T47D (cell line): Measurements from ENCODE around the gene TCEAL5.
"Not testable (repeated sequence)": the region's sequence is repeated elsewhere in the genome, so short reads cannot be mapped to it uniquely, and the experiment has no call there.

ENCODE experiments used
- DNase-seq, 2 experiments: peaks; one replicate each; pipeline versions ENCODE4 v3.0.0 to v3.0.0-alpha.2; 2011 to 2012; ENCODE audit warnings: low read depth in 1 of 2, low spot score in 1 of 2
- JUND ChIP-seq: IDR thresholded peaks from 2 replicates; pipeline ENCODE4 v1.6.1; 2012; ENCODE audit warnings: low read depth
- in situ Hi-C: cut with HindIII; loops from 2 replicates; pipeline ENCODE4 v1.10.0; 2016; ENCODE audit warnings: low sequenced_read_pairs, low pct_unique_long_range_greater_than_20kb

Gene TCEAL5

DNA sequence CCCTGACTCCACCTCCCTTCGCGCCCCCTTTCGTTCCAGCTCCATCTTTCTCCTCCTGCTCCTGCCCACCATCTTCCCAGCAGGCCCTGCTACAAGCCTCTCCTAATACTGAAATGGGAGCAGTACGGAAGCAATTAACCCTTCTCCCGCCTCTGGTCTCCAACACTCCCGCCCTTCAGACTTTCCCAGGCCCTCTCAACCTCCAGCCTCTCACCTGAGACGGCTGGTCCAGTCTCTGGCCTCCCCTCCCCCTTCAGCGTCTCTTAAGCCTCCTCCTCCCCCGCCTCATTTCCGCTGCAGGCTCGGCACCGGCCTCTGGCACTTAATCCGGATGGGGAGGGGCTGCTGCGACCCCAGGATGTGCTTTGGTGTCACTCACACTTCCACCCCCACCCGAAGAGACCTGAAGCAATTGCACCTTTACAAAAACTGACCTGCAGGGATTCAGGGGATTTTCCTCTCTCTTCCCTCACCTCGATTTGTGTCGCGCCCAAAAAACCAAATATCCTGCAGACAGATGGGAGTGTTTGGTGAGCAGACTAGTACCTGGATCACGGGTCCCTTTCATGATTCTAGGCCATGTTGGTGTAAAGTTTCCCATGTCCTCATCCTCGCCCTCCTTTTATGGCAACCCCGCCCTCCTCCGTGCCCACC is 22.3 kb downstream of the TCEAL5 start:
- DNase-seq, result peak in 1 of 2 experiments; percentile 49
- in situ Hi-C loops, result no loop called here
- TF ChIP-seq JUND, result no peak

DNA sequence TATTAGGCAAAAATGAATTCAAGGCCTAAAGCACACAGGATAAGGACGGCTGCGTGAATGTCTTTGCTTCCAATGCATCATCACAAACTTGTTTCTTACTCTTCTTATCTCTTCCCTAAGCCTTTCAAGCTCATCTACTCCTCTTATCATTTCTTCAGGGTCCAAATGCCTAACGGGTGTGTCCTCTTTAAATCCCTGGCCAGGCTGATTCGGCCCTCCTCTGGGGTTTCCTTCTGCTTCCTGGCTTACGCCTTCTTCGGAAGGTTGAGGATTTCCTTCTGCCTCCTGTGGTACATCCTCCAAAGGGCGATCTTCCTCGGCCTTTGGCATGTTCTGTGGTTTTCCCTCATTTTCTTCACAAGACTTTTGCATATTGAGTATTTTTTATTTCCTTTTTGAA is 22.9 kb downstream of the TCEAL5 start:
- no peak for TF ChIP-seq JUND
- in situ Hi-C loops, result no loop called here
- DNase-seq, result no peak

DNA sequence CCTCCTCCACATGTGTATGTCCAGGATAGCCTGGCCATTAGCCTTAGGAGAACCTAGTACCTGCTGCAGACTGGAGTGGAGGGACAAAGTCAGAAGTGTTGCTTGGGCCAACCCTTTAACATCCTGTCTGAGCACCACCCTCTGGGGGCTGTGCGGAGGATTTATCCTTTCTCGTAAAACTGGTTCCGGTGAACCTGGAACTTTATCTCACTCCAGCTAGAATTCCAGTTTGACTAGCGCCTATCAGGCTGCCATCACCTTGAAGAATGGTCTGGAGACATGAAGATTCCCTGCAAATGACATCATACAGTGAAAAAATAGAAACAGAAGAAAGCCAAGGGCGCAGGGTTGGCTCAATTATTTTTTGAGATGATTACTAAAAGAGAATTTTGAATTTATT is 25.6 kb downstream of the TCEAL5 start:
- no peak for TF ChIP-seq JUND
- peak in 1 of 2 experiments; percentile 5 for DNase-seq
- in situ Hi-C loops, result no loop called here

DNA sequence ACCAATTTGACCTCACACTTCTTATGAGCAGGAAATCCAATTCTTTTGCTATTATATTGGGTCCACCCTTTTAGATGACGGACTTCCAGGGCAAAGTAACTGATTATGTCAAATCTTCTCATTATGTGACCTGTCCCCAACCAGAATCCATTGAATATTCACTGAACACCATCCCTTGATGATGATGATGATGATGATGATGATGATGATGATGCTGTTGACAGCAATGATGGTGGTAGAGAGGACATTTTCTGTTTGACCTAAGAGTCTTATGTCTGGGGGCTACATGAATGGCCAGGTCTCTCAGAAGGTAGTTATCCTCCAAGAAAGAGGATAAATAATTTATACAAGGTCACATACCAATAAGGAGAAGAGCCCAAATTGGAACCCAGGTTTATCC is 26.7 kb downstream of the TCEAL5 start:
- in situ Hi-C loops, result no loop called here
- DNase-seq, result no peak
- no peak for TF ChIP-seq JUND

DNA sequence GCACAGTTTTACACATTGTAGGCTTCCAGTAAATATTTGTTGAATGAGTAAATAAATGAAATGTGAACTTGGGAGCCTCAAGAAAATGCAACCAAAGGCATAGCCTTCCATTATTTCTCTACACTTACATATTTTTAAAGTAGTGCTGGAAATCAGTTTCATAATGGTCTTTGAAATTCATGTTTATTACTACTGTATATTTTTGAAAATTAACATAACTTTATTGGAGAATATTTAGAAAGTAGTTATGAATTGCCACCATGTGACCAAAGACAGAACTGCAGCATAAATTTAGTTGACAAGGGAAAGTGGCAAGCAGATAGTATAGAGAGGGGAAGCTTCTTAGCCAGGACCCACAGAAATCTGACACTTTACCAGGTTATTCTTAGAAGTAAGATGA is 28.0 kb downstream of the TCEAL5 start:
- DNase-seq, result peak in 1 of 2 experiments; percentile 7
- in situ Hi-C loops, result no loop called here
- no peak for TF ChIP-seq JUND

DNA sequence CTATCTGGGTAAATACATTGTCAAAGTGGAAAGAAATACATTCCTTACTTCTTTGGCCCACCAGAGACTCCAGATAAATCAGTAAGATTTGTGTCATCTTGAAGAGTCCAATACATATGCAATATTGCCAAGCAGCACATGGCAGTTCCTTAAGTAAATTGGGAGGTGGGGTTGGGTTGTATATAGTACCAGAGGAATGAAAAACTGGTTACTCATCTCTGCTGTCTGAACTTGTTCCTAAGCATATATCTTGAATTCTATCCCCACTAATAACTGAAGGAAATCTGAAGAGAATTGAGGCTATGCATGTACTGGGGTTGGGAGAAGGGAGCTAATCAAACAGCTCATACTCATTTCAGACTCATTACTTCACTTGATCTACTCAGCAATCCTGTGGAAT is 36.4 kb downstream of the TCEAL5 start:
- no peak for TF ChIP-seq JUND
- in situ Hi-C loops, result no loop called here
- DNase-seq, result no peak

DNA sequence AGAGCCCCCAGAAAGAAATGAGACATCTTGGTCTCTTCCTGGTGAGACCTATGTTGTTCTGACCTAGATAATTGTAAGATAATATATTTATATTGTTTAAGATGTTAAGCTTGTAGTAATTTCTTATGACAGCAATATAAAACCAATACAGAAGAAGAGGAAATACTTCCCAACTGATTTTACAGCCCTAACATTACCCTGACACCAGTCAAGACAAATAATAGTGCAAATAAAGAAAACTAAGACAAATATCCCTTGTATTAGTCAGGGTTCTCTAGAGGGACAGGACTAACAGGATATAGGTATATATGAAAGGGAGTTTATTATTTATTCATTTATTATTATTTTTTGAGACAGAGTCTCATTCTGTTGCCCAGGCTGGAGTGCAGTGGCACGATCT is 40.3 kb downstream of the TCEAL5 start:
- in situ Hi-C loops, result no loop called here
- TF ChIP-seq JUND, result no peak
- DNase-seq, result no peak

DNA sequence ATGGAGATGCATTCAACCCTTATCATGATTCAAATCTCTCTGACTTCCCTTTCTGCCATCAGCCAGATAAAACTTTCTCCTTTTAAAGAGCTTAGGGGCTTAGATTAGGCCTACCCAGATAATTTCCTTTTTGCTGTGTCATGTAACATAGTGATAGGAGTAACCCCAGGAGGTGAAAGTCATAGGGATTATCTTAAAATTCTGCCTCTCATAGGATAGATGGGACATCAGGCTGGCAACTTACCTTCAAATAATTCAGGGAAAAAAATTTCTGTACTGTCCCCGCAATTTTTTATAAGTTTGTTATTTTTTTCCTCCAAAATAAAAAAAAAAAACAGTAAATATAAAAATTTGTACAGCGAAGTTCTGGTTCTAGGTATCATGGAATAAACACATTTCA is 40.9 kb downstream of the TCEAL5 start:
- DNase-seq, in situ Hi-C loops: not testable (repeated sequence)

DNA sequence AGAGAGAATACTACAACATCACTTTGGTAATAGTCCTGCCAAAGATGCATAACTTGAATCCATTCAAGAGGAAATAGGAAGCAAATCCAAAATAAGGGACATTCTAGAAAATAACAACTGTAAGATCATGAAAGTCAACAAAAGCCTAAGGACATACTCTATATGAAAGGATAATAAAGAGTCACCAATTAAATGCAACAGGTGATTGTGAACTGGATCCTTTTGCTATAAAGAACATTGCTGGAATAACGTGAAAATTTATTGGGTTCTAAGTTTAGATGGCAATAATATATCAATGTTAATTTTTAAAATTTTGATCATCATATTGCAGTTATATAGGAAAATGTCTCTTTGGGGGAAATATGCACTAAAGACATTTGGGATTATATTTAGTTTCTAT is 41.7 kb downstream of the TCEAL5 start:
- in situ Hi-C loops, result no loop called here
- TF ChIP-seq JUND, result no peak
- no peak for DNase-seq

DNA sequence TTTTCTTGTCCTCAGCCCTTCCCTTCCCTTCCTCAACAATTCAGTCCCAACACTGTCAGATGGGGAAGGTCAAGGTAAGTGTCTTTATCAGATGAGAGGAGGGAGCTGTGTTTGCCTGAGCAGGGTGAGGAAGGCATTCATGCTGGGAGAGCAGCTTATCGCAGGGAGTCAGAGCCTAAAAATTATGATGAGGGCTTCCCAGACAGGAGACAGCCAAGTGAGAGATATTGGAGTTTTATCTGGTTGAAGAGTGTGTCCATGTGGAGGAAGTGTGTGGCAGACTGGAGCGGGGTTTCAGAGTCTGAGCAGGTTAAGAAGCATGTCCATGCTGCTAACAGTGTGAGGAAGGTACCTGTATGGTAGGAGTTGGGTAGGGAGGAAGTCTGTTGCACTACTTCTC is 43.3 kb downstream of the TCEAL5 start:
- in situ Hi-C loops, result no loop called here
- TF ChIP-seq JUND, result no peak
- no peak for DNase-seq

DNA sequence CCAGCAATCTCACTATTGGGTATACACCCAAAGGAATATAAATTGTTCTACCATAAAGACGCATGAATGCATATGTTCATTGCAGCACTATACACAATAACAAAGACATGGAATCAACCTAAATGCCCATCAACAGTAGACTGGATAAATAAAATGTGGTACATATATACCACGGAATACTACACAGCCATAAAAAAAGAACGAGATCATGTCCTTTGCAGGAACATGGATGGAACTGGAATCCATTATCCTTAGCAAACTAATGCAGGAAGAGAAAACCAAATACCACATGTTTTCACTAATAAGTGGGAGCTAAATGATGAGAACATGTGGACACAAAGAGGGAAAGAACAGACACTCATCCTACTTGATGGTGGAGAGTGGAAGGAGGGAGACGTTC is 50.6 kb downstream of the TCEAL5 start:
- in situ Hi-C loops, DNase-seq: not testable (repeated sequence)
